ENCODE results near the gene SLC6A1. TPM values are rescaled to one million over a fixed set of nuclear protein-coding genes. Genes with fewer than 3 reads are reported as not detected.

Gene SLC6A1
- total and polyA plus RNA-seq, 2 of the 13 experiments (the other 11 are each of a cell fraction or from before 2014, with no cell fraction given), result not detected

GRCh38 chr3:10948326-10948725 is 44.2 kb upstream of the SLC6A1 start:
- in situ Hi-C loops (cut with HindIII; ENCODE audit: extremely low pct_ligation_motif_present, low pct_unique_long_range_greater_than_20kb) (loop anchor here (5.0 kb wide), 1 partner anchor 114 kb away; no protein-coding TSS in a partner anchor), intact Hi-C loops (cut with micrococcal nuclease; ENCODE audit: unreplicated experiment) (loop anchor here (10.0 kb wide), 1 partner anchor 194 kb away; no protein-coding TSS in a partner anchor)
- Histone ChIP-seq H3K4me3 (replicated peaks in 1 of 3; ENCODE audit: insufficient read depth in 1 of 3, low read depth in 2 of 3, low read length in 3 of 3) (no peak overlapping the region), H3K36me3 (replicated peaks in 1 of 2; ENCODE audit: control insufficient read depth in 1 of 2, insufficient read depth in 2 of 2, low read length in 2 of 2) (no peaks in the 10 kb centered on the region), H3K27ac (ENCODE audit: extremely low read length, insufficient read depth, low read length) (no peak overlapping the region), H3K4me2 (ENCODE audit: low read depth, low read length) (no peak overlapping the region), H4K20me1 (ENCODE audit: insufficient read depth, low read length) (no peaks in the 10 kb centered on the region; the same call in none of the 2 replicates), H2AFZ (ENCODE audit: low read length) (no peak overlapping the region), H3K27me3 (ENCODE audit: control insufficient read depth in 1 of 2, insufficient read depth in 2 of 2, low read length in 2 of 2) (peaks cover 4 to 25% of the 10 kb centered on the region in 2 experiments; a peak in 3 of 5 replicates), H3K9ac (ENCODE audit: insufficient read depth, low read depth, low read length) (no peak overlapping the region), H3K4me1 (ENCODE audit: insufficient read depth, low read length) (no peaks in the 10 kb centered on the region), H3K79me2 (ENCODE audit: insufficient read depth, low read length) (no peaks in the 10 kb centered on the region), H3K9me3 (ENCODE audit: low read length) (no peaks in the 10 kb centered on the region)
- no TSS peak for BruUV-seq (replicated peaks)
- no peak for DNase-seq (ENCODE audit: low spot score)
- POLR2A ChIA-PET, result no interaction called here
- FAIRE-seq, result no peak
- 34% methylated on average over 6 of the region's 6 CpGs for WGBS (ENCODE audit: low lambda C conversion rate)
- CTCF ChIA-PET (ENCODE audit: low intra/inter-chr PET ratio, low total read pairs), result no interaction called here
- no peak for ATAC-seq
- TF ChIP-seq SRSF1 (optimal IDR thresholded peaks at IDR 0.05; ENCODE audit: low read depth, low read length), result no peak
- no peak for TF ChIP-seq MZF1 (CRISPR knock-in tag; IDR thresholded peaks at IDR 0.05; ENCODE audit: borderline replicate concordance)
- no peak for TF ChIP-seq ZNF431 (CRISPR knock-in tag; IDR thresholded peaks at IDR 0.05; ENCODE audit: borderline replicate concordance, low read depth)
- TF ChIP-seq ZNF382 (CRISPR knock-in tag; IDR thresholded peaks at IDR 0.05; ENCODE audit: borderline replicate concordance), result no peak
- TF ChIP-seq, protein P1, sequence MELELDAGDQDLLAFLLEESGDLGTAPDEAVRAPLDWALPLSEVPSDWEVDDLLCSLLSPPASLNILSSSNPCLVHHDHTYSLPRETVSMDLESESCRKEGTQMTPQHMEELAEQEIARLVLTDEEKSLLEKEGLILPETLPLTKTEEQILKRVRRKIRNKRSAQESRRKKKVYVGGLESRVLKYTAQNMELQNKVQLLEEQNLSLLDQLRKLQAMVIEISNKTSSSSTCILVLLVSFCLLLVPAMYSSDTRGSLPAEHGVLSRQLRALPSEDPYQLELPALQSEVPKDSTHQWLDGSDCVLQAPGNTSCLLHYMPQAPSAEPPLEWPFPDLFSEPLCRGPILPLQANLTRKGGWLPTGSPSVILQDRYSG (CRISPR knock-in tag; IDR thresholded peaks at IDR 0.05), result no peak
- TF ChIP-seq SP4 (CRISPR knock-in tag; IDR thresholded peaks at IDR 0.05), result no peak
- TF ChIP-seq CHD4 (IDR thresholded peaks at IDR 0.05; ENCODE audit: borderline replicate concordance, low read length), result no peak
- TF ChIP-seq, protein P2, sequence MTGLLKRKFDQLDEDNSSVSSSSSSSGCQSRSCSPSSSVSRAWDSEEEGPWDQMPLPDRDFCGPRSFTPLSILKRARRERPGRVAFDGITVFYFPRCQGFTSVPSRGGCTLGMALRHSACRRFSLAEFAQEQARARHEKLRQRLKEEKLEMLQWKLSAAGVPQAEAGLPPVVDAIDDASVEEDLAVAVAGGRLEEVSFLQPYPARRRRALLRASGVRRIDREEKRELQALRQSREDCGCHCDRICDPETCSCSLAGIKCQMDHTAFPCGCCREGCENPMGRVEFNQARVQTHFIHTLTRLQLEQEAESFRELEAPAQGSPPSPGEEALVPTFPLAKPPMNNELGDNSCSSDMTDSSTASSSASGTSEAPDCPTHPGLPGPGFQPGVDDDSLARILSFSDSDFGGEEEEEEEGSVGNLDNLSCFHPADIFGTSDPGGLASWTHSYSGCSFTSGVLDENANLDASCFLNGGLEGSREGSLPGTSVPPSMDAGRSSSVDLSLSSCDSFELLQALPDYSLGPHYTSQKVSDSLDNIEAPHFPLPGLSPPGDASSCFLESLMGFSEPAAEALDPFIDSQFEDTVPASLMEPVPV (CRISPR knock-in tag; IDR thresholded peaks at IDR 0.05), result no peak
- TF ChIP-seq GTF3A (CRISPR knock-in tag; conservative IDR thresholded peaks at IDR 0.05), result no peak
- no peak for TF ChIP-seq CBX5 (CRISPR knock-in tag; IDR thresholded peaks at IDR 0.05; ENCODE audit: borderline replicate concordance)
- no peak for TF ChIP-seq SP5 (CRISPR knock-in tag; IDR thresholded peaks at IDR 0.05; ENCODE audit: borderline replicate concordance, low read depth)
- TF ChIP-seq ZSCAN25 (CRISPR knock-in tag; IDR thresholded peaks at IDR 0.05), result no peak
- no peak for TF ChIP-seq ZBTB39 (CRISPR knock-in tag; IDR thresholded peaks at IDR 0.05)
- TF ChIP-seq ZMYM2 (CRISPR knock-in tag; IDR thresholded peaks at IDR 0.05), result no peak
- TF ChIP-seq, protein P3, sequence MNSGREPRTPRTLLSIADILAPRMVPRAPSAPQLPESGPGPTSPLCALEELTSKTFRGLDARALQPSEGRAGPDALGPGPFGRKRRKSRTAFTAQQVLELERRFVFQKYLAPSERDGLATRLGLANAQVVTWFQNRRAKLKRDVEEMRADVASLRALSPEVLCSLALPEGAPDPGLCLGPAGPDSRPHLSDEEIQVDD (CRISPR knock-in tag; IDR thresholded peaks at IDR 0.05; ENCODE audit: borderline replicate concordance), result no peak
- TF ChIP-seq ZFX (CRISPR knock-in tag; IDR thresholded peaks at IDR 0.05; ENCODE audit: low read depth), result no peak
- no peak for TF ChIP-seq ZNF30 (CRISPR knock-in tag; IDR thresholded peaks at IDR 0.05)
- no peak for TF ChIP-seq ZNF333 (CRISPR knock-in tag; IDR thresholded peaks at IDR 0.05; ENCODE audit: borderline replicate concordance)

Data from HepG2 (cell line).